Measurements from ENCODE around the gene PCDHA8.
"Not testable (repeated sequence)": the region's sequence is repeated elsewhere in the genome, so short reads cannot be mapped to it uniquely, and the experiment has no call there.

The PCDHA8 gene

DNA sequence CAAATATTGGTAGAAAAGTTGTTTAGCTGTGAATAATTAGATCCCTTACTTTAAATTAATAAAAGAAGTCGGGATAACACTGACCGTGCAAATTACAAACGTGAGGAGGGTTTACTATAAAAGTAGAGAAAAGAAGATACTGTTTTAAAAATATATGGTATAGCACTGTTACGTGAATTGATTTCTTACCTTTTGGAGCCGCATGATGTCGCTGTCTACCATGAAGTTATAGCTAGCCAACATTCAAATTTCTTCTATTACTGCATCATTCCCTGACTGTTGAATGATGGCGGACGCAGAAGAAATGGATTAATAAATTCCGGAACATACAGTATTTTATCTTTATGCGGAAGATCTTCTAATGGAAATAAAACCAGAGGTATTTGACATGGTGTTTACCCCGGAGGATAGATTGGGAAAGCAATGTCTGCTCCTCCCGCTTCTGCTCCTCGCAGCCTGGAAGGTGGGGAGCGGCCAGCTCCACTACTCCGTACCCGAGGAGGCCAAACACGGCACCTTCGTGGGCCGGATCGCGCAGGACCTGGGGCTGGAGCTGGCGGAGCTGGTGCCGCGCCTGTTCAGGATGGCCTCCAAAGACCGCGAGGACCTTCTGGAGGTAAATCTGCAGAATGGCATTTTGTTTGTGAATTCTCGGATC is 13.2 kb upstream of the PCDHA8 start, which contains the start of gene PCDHA6:
Gene PCDHA6 (plus strand): TSS at position 257 of the 658 bp plus-strand sequence. CDS start 132 bp downstream, at position 389.
- no peak for DNase-seq

DNA sequence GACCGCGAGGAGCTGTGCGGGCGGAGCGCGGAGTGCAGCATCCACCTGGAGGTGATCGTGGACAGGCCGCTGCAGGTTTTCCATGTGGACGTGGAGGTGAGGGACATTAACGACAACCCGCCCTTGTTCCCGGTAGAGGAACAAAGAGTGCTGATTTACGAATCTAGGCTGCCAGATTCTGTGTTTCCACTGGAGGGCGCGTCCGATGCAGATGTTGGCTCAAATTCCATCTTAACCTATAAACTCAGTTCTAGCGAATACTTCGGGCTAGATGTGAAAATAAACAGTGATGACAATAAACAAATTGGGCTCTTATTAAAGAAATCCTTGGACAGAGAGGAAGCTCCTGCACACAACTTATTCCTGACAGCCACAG is 12.6 kb upstream of the PCDHA8 start:
- DNase-seq, result no peak

DNA sequence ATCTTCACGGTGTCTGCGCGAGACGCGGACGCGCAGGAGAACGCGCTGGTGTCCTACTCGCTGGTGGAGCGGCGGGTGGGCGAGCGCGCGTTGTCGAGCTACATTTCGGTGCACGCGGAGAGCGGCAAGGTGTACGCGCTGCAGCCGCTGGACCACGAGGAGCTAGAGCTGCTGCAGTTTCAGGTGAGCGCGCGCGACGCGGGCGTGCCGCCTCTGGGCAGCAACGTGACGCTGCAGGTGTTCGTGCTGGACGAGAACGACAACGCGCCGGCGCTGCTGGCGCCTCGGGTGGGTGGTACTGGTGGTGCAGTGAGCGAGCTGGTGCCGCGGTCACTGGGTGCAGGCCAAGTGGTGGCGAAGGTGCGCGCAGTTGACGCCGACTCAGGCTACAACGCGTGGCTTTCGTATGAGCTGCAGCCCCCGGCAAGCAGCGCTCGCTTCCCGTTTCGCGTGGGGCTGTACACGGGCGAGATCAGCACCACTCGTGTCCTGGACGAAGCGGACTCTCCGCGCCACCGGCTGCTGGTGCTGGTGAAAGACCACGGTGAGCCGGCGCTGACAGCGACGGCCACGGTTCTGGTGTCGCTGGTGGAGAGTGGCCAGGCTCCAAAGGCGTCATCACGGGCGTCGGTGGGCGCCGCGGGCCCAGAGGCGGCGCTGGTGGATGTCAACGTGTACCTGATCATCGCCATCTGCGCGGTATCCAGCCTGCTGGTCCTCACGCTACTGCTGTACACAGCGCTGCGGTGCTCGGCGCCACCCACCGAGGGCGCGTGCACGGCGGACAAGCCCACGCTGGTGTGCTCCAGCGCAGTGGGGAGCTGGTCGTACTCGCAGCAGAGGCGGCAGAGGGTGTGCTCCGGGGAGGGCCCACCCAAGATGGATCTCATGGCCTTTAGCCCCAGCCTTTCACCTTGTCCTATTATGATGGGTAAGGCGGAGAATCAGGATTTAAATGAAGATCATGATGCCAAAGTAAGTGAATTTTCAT is 11.2 kb upstream of the PCDHA8 start:
- DNase-seq, result not testable (repeated sequence)

DNA sequence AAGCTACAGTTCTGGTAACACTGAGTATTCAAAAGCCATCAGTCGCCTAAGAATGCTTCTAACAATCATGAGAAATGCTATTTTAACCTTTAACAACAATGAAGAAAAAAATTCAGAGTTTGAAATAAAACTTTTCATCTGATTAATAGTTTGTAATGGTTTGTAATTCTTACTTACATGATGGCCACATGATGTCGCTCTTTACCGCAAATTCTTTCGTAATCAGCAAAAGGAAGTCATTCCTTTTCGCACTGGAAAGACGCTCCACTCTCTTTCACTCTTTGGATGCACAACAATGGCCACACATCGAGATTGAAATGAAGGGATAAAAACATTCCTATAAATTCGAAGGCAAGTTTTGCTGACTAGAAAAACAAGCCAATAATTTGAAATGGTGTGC is 7.0 kb upstream of the PCDHA8 start, which contains the start of gene PCDHA7:
Gene PCDHA7 (plus strand): TSS at position 277 of the 400 bp plus-strand sequence. CDS start 115 bp downstream, at position 392.
- DNase-seq, result no peak

DNA sequence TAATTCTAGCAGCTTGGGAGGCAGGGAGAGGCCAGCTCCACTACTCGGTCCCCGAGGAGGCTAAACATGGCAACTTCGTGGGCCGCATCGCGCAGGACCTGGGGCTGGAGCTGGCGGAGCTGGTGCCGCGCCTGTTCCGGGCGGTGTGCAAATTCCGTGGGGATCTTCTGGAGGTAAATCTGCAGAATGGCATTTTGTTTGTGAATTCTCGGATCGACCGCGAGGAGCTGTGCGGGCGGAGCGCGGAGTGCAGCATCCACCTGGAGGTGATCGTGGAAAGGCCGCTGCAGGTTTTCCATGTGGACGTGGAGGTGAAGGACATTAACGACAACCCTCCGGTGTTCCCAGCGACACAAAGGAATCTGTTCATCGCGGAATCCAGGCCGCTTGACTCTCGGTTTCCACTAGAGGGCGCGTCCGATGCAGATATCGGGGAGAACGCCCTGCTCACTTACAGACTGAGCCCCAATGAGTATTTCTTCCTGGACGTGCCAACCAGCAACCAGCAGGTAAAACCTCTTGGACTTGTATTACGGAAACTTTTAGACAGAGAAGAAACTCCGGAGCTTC is 6.5 kb upstream of the PCDHA8 start:
- not testable (repeated sequence) for DNase-seq

DNA sequence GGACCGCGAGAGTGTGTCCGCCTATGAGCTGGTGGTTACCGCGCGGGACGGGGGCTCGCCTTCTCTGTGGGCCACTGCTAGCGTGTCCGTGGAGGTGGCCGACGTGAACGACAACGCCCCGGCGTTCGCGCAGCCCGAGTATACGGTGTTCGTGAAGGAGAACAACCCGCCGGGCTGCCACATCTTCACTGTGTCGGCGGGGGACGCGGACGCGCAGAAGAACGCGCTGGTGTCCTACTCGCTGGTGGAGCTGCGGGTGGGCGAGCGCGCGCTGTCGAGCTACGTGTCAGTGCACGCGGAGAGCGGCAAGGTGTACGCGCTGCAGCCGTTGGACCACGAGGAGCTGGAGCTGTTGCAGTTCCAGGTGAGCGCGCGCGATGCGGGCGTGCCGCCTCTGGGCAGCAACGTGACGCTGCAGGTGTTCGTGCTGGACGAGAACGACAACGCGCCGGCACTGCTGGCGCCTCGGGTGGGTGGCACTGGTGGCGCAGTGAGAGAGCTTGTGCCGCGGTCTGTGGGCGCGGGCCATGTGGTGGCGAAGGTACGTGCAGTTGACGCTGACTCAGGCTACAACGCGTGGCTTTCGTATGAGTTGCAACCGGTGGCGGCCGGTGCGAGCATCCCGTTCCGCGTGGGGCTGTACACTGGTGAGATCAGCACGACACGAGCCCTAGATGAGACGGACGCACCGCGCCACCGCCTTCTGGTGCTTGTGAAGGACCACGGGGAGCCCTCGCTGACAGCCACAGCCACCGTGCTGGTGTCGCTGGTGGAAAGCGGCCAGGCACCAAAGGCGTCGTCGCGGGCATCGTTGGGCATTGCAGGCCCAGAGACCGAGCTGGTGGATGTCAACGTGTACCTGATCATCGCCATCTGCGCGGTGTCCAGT is 5.1 kb upstream of the PCDHA8 start:
- DNase-seq, result no peak

DNA sequence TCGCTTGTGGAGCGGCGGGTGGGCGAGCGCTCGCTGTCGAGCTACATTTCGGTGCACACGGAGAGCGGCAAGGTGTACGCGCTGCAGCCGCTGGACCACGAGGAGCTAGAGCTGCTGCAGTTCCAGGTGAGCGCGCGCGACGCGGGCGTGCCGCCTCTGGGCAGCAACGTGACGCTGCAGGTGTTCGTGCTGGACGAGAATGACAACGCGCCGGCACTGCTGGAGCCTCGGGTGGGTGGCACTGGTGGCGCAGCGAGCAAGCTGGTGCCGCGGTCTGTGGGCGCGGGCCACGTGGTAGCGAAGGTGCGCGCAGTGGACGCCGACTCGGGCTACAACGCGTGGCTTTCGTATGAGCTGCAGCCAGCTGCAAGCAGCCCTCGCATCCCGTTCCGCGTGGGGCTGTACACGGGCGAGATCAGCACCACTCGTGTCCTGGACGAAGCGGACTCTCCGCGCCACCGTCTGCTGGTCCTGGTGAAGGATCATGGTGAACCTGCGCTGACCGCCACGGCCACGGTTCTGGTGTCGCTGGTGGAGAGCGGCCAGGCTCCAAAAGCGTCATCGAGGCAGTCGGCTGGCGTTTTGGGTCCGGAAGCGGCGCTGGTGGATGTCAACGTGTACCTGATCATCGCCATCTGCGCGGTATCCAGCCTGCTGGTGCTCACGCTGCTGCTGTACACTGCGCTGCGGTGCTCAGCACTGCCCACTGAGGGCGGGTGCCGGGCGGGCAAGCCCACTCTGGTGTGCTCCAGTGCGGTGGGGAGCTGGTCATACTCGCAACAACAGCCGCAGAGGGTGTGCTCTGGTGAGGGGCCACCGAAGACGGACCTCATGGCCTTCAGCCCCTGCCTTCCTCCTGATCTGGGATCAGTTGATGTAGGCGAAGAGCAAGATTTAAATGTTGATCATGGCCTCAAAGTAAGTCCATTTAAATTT is 2.1 kb downstream of the PCDHA8 start:
- DNase-seq, result no peak

DNA sequence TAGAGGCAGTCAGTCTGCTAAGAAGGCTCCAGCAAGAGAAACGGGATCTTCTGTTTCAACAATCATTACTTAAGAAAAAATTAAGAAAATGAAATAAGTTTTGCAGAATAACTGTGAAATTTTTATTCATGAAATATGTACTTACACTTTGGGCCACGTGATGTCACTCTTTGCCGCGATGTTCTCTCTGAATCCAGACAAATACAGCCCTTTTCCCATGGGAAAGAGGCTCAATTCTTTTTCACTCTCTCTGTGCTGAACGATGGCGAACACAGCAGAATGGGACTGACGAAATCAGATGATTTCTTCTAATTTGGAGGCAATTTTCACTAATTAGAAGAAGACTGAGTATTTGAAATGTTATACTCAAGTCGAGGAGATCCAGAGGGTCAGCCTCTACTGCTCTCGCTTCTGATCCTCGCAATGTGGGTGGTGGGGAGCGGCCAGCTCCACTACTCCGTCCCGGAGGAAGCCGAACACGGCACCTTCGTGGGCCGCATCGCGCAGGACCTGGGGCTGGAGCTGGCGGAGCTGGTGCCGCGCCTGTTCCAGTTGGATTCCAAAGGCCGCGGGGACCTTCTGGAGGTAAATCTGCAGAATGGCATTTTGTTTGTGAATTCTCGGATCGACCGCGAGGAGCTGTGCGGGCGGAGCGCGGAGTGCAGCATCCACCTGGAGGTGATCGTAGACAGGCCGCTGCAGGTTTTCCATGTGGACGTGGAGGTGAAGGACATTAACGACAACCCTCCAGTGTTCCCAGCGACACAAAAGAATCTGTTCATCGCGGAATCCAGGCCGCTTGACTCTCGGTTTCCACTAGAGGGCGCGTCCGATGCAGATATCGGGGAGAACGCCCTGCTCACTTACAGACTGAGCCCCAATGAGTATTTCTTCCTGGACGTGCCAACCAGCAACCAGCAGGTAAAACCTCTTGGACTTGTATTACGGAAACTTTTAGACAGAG is 7.4 kb downstream of the PCDHA8 start, which contains the start of gene PCDHA9:
Gene PCDHA9 (plus strand): TSS at position 244 of the 964 bp plus-strand sequence. CDS start 114 bp downstream, at position 358.
- DNase-seq, result not testable (repeated sequence)

DNA sequence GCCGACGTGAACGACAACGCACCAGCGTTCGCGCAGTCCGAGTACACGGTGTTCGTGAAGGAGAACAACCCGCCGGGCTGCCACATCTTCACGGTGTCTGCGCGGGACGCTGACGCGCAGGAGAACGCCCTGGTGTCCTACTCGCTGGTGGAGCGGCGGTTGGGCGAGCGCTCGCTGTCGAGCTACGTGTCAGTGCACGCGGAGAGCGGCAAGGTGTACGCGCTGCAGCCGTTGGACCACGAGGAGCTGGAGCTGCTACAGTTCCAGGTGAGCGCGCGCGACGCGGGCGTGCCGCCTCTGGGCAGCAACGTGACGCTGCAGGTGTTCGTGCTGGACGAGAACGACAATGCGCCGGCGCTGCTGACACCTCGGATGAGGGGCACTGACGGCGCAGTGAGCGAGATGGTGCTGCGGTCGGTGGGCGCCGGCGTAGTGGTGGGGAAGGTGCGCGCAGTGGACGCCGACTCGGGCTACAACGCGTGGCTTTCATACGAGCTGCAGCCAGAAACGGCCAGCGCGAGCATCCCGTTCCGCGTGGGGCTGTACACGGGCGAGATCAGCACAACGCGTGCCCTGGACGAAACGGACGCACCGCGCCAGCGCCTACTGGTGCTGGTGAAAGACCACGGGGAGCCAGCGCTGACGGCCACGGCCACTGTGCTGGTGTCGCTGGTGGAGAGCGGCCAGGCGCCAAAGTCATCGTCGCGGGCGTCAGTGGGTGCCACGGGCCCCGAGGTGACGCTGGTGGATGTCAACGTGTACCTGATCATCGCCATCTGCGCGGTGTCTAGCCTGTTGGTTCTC is 9.0 kb downstream of the PCDHA8 start:
- DNase-seq, result not testable (repeated sequence)

DNA sequence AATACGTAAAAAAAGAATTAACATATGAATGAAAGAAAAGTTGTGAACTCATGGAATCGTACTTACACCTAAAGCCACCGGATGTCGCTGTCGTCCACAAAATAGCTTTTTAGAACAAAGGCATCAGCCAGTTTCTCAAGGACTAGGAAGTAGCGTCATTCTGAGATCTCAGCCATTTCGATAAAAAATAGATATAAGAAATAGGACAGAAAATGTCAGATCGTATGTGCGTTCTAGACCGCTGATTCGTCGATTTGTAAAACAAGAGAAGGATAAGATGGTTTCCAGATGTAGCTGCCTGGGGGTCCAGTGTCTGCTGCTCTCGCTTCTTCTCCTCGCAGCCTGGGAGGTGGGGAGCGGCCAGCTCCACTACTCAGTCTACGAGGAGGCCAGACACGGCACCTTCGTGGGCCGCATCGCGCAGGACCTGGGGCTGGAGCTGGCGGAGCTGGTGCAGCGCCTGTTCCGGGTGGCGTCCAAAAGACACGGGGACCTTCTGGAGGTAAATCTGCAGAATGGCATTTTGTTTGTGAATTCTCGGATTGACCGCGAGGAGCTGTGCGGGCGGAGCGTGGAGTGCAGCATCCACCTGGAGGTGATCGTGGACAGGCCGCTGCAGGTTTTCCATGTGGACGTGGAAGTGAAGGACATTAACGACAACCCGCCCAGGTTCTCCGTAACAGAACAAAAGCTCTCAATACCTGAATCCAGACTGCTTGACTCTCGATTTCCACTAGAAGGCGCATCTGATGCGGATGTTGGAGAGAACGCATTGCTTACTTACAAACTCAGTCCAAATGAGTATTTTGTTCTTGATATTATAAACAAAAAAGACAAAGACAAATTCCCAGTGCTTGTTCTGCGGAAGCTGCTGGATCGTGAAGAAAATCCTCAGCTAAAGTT is 15.0 kb downstream of the PCDHA8 start, which contains the start of gene PCDHA10:
Gene PCDHA10 (plus strand): TSS at position 126 of the 903 bp plus-strand sequence. CDS start 152 bp downstream, at position 278.
- peak in 1 of 58 donors; percentile 17 for DNase-seq

DNA sequence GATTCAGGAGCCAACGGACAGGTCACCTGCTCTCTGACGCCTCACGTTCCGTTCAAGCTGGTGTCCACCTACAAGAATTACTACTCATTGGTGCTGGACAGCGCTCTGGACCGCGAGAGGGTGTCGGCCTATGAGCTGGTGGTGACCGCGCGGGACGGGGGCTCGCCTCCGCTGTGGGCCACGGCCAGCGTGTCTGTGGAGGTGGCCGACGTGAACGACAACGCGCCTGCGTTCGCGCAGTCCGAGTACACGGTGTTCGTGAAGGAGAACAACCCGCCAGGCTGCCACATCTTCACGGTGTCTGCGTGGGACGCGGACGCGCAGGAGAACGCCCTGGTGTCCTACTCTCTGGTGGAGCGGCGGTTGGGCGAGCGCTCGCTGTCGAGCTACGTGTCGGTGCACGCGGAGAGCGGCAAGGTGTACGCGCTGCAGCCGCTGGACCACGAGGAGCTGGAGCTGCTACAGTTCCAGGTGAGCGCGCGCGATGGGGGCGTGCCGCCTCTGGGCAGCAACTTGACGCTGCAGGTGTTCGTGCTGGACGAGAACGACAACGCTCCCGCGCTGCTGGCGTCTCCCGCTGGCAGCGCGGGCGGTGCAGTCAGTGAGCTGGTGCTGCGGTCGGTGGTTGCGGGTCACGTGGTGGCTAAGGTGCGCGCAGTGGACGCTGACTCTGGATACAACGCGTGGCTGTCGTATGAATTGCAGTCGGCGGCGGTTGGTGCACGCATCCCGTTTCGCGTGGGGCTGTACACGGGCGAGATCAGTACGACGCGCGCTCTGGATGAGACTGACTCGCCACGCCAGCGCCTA is 16.4 kb downstream of the PCDHA8 start:
- no peak for DNase-seq

DNA sequence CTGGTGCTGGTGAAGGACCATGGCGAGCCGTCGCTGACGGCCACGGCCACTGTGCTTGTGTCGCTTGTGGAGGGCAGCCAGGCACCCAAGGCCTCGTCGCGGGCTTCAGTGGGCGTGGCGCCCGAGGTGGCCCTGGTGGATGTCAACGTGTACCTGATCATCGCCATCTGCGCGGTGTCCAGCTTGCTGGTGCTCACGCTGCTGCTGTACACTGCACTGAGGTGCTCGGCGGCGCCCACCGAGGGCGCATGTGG is 16.9 kb downstream of the PCDHA8 start:
- no peak for DNase-seq

DNA sequence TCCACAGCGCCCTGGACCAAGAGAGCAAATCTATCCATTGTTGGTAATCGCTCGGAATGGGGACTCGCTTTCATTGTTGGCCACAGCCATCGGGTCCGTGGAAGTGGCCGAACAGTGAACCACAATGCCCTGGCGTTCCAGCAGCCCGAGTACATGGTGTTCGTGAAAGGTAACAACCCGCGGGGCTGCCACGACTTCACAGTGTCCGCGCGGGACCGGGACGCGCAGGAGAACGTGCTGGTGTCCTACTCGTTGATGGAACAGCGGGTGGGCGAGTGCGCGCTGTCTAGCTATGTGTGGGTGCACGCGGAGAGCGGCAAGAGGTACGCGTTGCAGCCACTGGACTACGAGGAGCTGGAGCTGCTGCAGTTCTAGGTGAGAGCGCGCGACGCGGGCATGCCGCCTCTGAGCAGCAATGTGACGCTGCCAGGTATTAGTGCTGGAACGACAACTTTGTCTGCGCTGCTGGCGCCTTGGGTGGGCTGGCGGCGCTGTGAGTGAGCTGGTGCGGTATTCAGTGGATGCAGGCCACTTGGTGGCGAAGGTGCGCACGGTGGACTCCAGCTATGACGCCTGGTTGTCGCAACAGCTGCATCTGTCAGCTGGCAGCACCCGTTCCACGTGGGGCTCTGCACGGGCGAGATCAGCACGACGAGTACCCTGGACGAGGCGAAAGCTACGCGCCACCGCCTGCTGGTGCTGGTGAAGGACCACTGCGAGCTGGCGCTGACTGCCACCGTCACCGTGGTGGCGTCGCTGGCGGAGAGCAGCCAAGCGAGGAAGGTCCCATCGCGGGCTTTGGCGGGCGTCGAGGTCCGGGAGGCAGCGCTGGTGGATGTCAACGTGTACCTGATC is 21.7 kb downstream of the PCDHA8 start:
- DNase-seq, result no peak

Data from anterior cingulate cortex (tissue), 58 donors.